Naive thymus-derived CD4-positive, alpha-beta T cell (primary cell): ENCODE results near the gene S100A10. TPM values are rescaled to one million over a fixed set of nuclear protein-coding genes. Genes with fewer than 3 reads are reported as not detected.

Experiments
- polyA plus RNA-seq, 2 donors: library from polyadenylated mRNA; unstranded; fragments of 300-500 nt; fragmentation: Illumina TruSeq; gene quantifications; one replicate each; pipeline ENCODE4 v1.2.3, GENCODE V29; 2021
- total RNA-seq, 6 experiments: library from RNA in 5 of 6; stranded (reverse) in 5 of 6; gene quantifications; 1 replicate in 5 of 6; 2 replicates in 1 of 6; pipeline ENCODE4 v1.2.3 and lab custom pipeline; 2021 to 2026

The S100A10 gene
- total and polyA plus RNA-seq, 7 experiments from 2014 or later, result 131 to 492 (median 329) TPM

Other genes starting within 250 kb of the S100A10 start
- gene MRPL9, start 230.4 kb downstream of the S100A10 start, total RNA-seq, result 100 to 1,000 TPM in 2 of 5 experiments, 10 to 100 TPM in 3; 77.0 to 133 (median 81.5) TPM
- 100 to 1,000 TPM; 127 to 168 TPM for gene MRPL9, start 230.4 kb downstream of the S100A10 start, polyA plus RNA-seq
- 10 to 100 TPM in 3 of 5 experiments, 1 to 10 TPM in 2; 7.7 to 23.1 (median 17.0) TPM for gene TDRKH, start 203.4 kb downstream of the S100A10 start, total RNA-seq
- gene TDRKH, start 203.4 kb downstream of the S100A10 start, polyA plus RNA-seq, result 10 to 100 TPM; 17.4 to 18.7 TPM
- gene LINGO4, start 188.4 kb downstream of the S100A10 start, total RNA-seq, result under 1 TPM in 2 of 5 experiments, not detected in 3; 0.07 to 0.24 TPM
- gene LINGO4, start 188.4 kb downstream of the S100A10 start, polyA plus RNA-seq, result not detected
- gene RORC, start 162.1 kb downstream of the S100A10 start, total RNA-seq, result 1 to 10 TPM in 1 of 5 experiments, under 1 TPM in 4; 0.16 to 2.5 (median 0.21) TPM
- under 1 TPM in 1 of 2 donors, not detected in 1; 0.37 TPM for gene RORC, start 162.1 kb downstream of the S100A10 start, polyA plus RNA-seq
- gene C2CD4D, start 154.0 kb downstream of the S100A10 start, total RNA-seq, result under 1 TPM in 2 of 5 experiments, not detected in 3; 0.34 to 0.87 TPM
- gene C2CD4D, start 154.0 kb downstream of the S100A10 start, polyA plus RNA-seq, result under 1 TPM in 1 of 2 donors, not detected in 1; 0.18 TPM
- gene THEM5, start 140.1 kb downstream of the S100A10 start, total RNA-seq, result not detected
- gene THEM5, start 140.1 kb downstream of the S100A10 start, polyA plus RNA-seq, result not detected
- 100 to 1,000 TPM in 2 of 5 experiments, 10 to 100 TPM in 3; 37.6 to 143 (median 44.6) TPM for gene THEM4, start 84.3 kb downstream of the S100A10 start, total RNA-seq
- gene THEM4, start 84.3 kb downstream of the S100A10 start, polyA plus RNA-seq, result 100 to 1,000 TPM; 113 to 122 TPM
- gene S100A11, start 43.1 kb upstream of the S100A10 start, total RNA-seq, result 100 to 1,000 TPM in 2 of 5 experiments, 10 to 100 TPM in 3; 28.6 to 442 (median 96.5) TPM
- gene S100A11, start 43.1 kb upstream of the S100A10 start, polyA plus RNA-seq, result 100 to 1,000 TPM; 189 to 210 TPM
- not detected for gene TCHHL1, start 95.2 kb upstream of the S100A10 start, total RNA-seq
- gene TCHHL1, start 95.2 kb upstream of the S100A10 start, polyA plus RNA-seq, result not detected
- under 1 TPM in 1 of 5 experiments, not detected in 4; 0.02 TPM for gene TCHH, start 121.6 kb upstream of the S100A10 start, total RNA-seq
- gene TCHH, start 121.6 kb upstream of the S100A10 start, polyA plus RNA-seq, result not detected
- not detected for gene RPTN, start 165.4 kb upstream of the S100A10 start, total RNA-seq
- gene RPTN, start 165.4 kb upstream of the S100A10 start, polyA plus RNA-seq, result not detected
- gene HRNR, start 230.3 kb upstream of the S100A10 start, total RNA-seq, result not detected
- not detected for gene HRNR, start 230.3 kb upstream of the S100A10 start, polyA plus RNA-seq